ENCODE data around the gene TPX2.

DNA sequence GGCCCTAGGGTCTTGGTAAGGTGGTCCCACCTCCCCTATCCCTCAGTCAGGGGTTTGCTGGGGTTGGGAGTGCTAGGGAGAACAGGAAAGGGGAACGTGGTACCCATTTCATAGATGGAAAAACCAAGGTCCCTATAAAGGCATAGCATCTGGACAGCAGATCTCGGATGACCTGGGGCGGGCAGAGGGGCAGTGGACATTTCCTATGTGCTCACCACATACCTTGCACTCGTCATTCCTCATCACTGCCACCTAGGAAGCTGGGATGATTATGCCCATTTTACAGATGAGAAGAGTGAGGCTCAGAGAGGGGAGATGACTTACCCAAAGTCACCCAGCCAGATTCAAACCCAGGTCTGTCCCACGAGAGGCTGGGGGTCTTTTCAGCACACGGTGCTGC, 92.1 kb downstream of the TPX2 start:
- TF ChIP-seq, protein P1, sequence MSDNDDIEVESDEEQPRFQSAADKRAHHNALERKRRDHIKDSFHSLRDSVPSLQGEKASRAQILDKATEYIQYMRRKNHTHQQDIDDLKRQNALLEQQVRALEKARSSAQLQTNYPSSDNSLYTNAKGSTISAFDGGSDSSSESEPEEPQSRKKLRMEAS (IDR thresholded peaks at IDR 0.05; ENCODE audit: insufficient read depth, insufficient read length) = no peak
- TF ChIP-seq POLR2A (IDR thresholded peaks at IDR 0.05; ENCODE audit: low read depth, low read length) (no peak), EZH2 (IDR thresholded peaks at IDR 0.05; ENCODE audit: borderline replicate concordance, low read depth, low read length, severe bottlenecking) (no peak), POLR2AphosphoS5 (IDR thresholded peaks at IDR 0.05; ENCODE audit: insufficient read depth, low read depth, low read length) (no peak)
- TF ChIP-seq, protein P2, sequence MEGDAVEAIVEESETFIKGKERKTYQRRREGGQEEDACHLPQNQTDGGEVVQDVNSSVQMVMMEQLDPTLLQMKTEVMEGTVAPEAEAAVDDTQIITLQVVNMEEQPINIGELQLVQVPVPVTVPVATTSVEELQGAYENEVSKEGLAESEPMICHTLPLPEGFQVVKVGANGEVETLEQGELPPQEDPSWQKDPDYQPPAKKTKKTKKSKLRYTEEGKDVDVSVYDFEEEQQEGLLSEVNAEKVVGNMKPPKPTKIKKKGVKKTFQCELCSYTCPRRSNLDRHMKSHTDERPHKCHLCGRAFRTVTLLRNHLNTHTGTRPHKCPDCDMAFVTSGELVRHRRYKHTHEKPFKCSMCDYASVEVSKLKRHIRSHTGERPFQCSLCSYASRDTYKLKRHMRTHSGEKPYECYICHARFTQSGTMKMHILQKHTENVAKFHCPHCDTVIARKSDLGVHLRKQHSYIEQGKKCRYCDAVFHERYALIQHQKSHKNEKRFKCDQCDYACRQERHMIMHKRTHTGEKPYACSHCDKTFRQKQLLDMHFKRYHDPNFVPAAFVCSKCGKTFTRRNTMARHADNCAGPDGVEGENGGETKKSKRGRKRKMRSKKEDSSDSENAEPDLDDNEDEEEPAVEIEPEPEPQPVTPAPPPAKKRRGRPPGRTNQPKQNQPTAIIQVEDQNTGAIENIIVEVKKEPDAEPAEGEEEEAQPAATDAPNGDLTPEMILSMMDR (IDR thresholded peaks at IDR 0.05; ENCODE audit: extremely low read depth in 1 of 2, insufficient read depth in 1 of 2, low read depth in 1 of 2, low read length in 2 of 2) = no peak

Measured in endothelial cell of umbilical vein (primary cell).